ENCODE data around the gene PCMT1.

Gene PCMT1

GRCh38 chr6:149749594-149750135 is at the start of gene PCMT1:
TSS of gene PCMT1 (plus strand) at chr6:149749741. CDS start at chr6:149749902, 161 bp downstream.
- Mint-ChIP-seq H3K36me3 (ENCODE audit: low read depth) (peaks cover 16% of the 10 kb centered on the region), H3K27me3 (no peaks in the 10 kb centered on the region), H3K27ac (peak within 1 kb of the TSS; percentile 94), H3K4me1 (ENCODE audit: low read depth) (peaks cover 34% of the 10 kb centered on the region), H3K4me3 (peak within 1 kb of the TSS; percentile 90), H3K9me3 (no peaks in the 10 kb centered on the region)
- intact Hi-C loops (cut with micrococcal nuclease) = loop anchor here (5.0 kb wide), 2 partner anchors 32 to 1643 kb away; partner anchors contain the start of genes LATS1 and ZBTB2

GRCh38 chr6:149701714-149702113 is 47.8 kb upstream of the PCMT1 start:
- Mint-ChIP-seq H3K4me3 (no peak overlapping the region), H3K27me3 (no peaks in the 10 kb centered on the region), H3K27ac (no peak overlapping the region), H3K9me3 (no peaks in the 10 kb centered on the region), H3K4me1 (ENCODE audit: low read depth) (peaks cover 8% of the 10 kb centered on the region), H3K36me3 (ENCODE audit: low read depth) (peaks cover 26% of the 10 kb centered on the region)
- intact Hi-C loops (cut with micrococcal nuclease) = no loop called here

- Mint-ChIP-seq H3K4me3 (no peak overlapping the region), H3K9me3 (no peaks in the 10 kb centered on the region), H3K4me1 (ENCODE audit: low read depth) (peaks cover 30% of the 10 kb centered on the region), H3K27ac (no peak overlapping the region), H3K36me3 (ENCODE audit: low read depth) (peaks cover 11% of the 10 kb centered on the region), H3K27me3 (no peaks in the 10 kb centered on the region)
- intact Hi-C loops (cut with micrococcal nuclease) = no loop called here
Observed at GRCh38 chr6:149711711-149712110, 37.8 kb upstream of the PCMT1 start.

GRCh38 chr6:149714442-149714841 is 35.1 kb upstream of the PCMT1 start:
- no peak overlapping the region for H3K27ac Mint-ChIP-seq

GRCh38 chr6:149716181-149716963 is 33.2 kb upstream of the PCMT1 start:
- Mint-ChIP-seq H3K36me3 (ENCODE audit: low read depth) (peaks cover 20% of the 10 kb centered on the region), H3K4me3 (peak overlapping the region; percentile 69)
- intact Hi-C loops (cut with micrococcal nuclease) = loop anchor here (2.0 to 5.0 kb wide), 2 partner anchors 36 to 150 kb away; partner anchors contain the start of gene GINM1

More at GRCh38 chr6:149714442-149714841, 35.1 kb upstream of the PCMT1 start:
- intact Hi-C loops (cut with micrococcal nuclease) = no loop called here
- Mint-ChIP-seq H3K27me3 (no peaks in the 10 kb centered on the region), H3K36me3 (ENCODE audit: low read depth) (peaks cover 25% of the 10 kb centered on the region), H3K4me1 (ENCODE audit: low read depth) (peaks cover 34% of the 10 kb centered on the region), H3K4me3 (no peak overlapping the region), H3K9me3 (no peaks in the 10 kb centered on the region)

GRCh38 chr6:149717255-149717587 is 32.3 kb upstream of the PCMT1 start:
- Mint-ChIP-seq H3K36me3 (ENCODE audit: low read depth) (peaks cover 14% of the 10 kb centered on the region), H3K4me3 (peak overlapping the region; percentile 99), H3K27ac (peak overlapping the region; percentile 97), H3K9me3 (no peaks in the 10 kb centered on the region), H3K27me3 (no peaks in the 10 kb centered on the region), H3K4me1 (ENCODE audit: low read depth) (peaks cover 13% of the 10 kb centered on the region)
- intact Hi-C loops (cut with micrococcal nuclease) = loop anchor here (2.0 to 5.0 kb wide), 2 partner anchors 35 to 150 kb away; partner anchors contain the start of gene GINM1

More at GRCh38 chr6:149716181-149716963, 33.2 kb upstream of the PCMT1 start:
- Mint-ChIP-seq H3K27ac (peak overlapping the region; percentile 46), H3K27me3 (no peaks in the 10 kb centered on the region), H3K9me3 (no peaks in the 10 kb centered on the region), H3K4me1 (ENCODE audit: low read depth) (peaks cover 19% of the 10 kb centered on the region)

GRCh38 chr6:149717588-149718458 is 31.7 kb upstream of the PCMT1 start, which contains the start of gene LATS1:
TSS of gene LATS1 (minus strand) at chr6:149718101. CDS start at chr6:149702126, 15,975 bp downstream.
- peaks cover 13% of the 10 kb centered on the region for H3K4me1 Mint-ChIP-seq (ENCODE audit: low read depth)

GRCh38 chr6:149719531-149719930 is 30.0 kb upstream of the PCMT1 start:
- H3K9me3 Mint-ChIP-seq = no peaks in the 10 kb centered on the region
- no peaks in the 10 kb centered on the region for H3K27me3 Mint-ChIP-seq
- intact Hi-C loops (cut with micrococcal nuclease) = loop anchor here (5.0 kb wide), 1 partner anchor 33 kb away; no protein-coding TSS in a partner anchor
- peaks cover 21% of the 10 kb centered on the region for H3K4me1 Mint-ChIP-seq (ENCODE audit: low read depth)
- H3K27ac Mint-ChIP-seq = no peak overlapping the region
- peaks cover 23% of the 10 kb centered on the region for H3K36me3 Mint-ChIP-seq (ENCODE audit: low read depth)
- H3K4me3 Mint-ChIP-seq = no peak overlapping the region

More at GRCh38 chr6:149717588-149718458, 31.7 kb upstream of the PCMT1 start, which contains the start of gene LATS1:
- Mint-ChIP-seq H3K27me3 (no peaks in the 10 kb centered on the region), H3K9me3 (no peaks in the 10 kb centered on the region), H3K27ac (peak within 1 kb of the TSS; percentile 97), H3K36me3 (ENCODE audit: low read depth) (peaks cover 14% of the 10 kb centered on the region), H3K4me3 (peak within 1 kb of the TSS; percentile 99)
- intact Hi-C loops (cut with micrococcal nuclease) = loop anchor here (1.0 to 5.0 kb wide), 3 partner anchors 10 to 151 kb away; partner anchors contain the start of gene GINM1

GRCh38 chr6:149723262-149723661 is 26.3 kb upstream of the PCMT1 start:
- Mint-ChIP-seq H3K27ac (peak overlapping the region; percentile 38), H3K4me1 (ENCODE audit: low read depth) (peaks cover 17% of the 10 kb centered on the region), H3K36me3 (ENCODE audit: low read depth) (peaks cover 29% of the 10 kb centered on the region), H3K9me3 (no peaks in the 10 kb centered on the region), H3K27me3 (no peaks in the 10 kb centered on the region), H3K4me3 (no peak overlapping the region)
- intact Hi-C loops (cut with micrococcal nuclease) = loop anchor here (5.0 kb wide), 2 partner anchors 39 to 204 kb away; no protein-coding TSS in a partner anchor

GRCh38 chr6:149723771-149724417 is 25.6 kb upstream of the PCMT1 start:
- intact Hi-C loops (cut with micrococcal nuclease) = loop anchor here (5.0 kb wide), 2 partner anchors 38 to 203 kb away; no protein-coding TSS in a partner anchor
- H3K27ac Mint-ChIP-seq = peak overlapping the region; percentile 38

GRCh38 chr6:149725785-149726184 is 23.8 kb upstream of the PCMT1 start:
- H3K4me3 Mint-ChIP-seq = no peak overlapping the region
- H3K27ac Mint-ChIP-seq = no peak overlapping the region
- no peaks in the 10 kb centered on the region for H3K27me3 Mint-ChIP-seq
- no peaks in the 10 kb centered on the region for H3K9me3 Mint-ChIP-seq
- peaks cover 47% of the 10 kb centered on the region for H3K36me3 Mint-ChIP-seq (ENCODE audit: low read depth)
- intact Hi-C loops (cut with micrococcal nuclease) = no loop called here
- peaks cover 34% of the 10 kb centered on the region for H3K4me1 Mint-ChIP-seq (ENCODE audit: low read depth)

More at GRCh38 chr6:149723771-149724417, 25.6 kb upstream of the PCMT1 start:
- Mint-ChIP-seq H3K36me3 (ENCODE audit: low read depth) (peaks cover 32% of the 10 kb centered on the region), H3K27me3 (no peaks in the 10 kb centered on the region), H3K9me3 (no peaks in the 10 kb centered on the region), H3K4me1 (ENCODE audit: low read depth) (peaks cover 23% of the 10 kb centered on the region), H3K4me3 (no peak overlapping the region)

GRCh38 chr6:149727793-149728498 is 21.6 kb upstream of the PCMT1 start:
- Mint-ChIP-seq H3K27me3 (no peaks in the 10 kb centered on the region), H3K4me3 (peak overlapping the region; percentile 71), H3K4me1 (ENCODE audit: low read depth) (peaks cover 34% of the 10 kb centered on the region), H3K9me3 (no peaks in the 10 kb centered on the region), H3K27ac (peak overlapping the region; percentile 95), H3K36me3 (ENCODE audit: low read depth) (peaks cover 69% of the 10 kb centered on the region)
- intact Hi-C loops (cut with micrococcal nuclease) = loop anchor here (1.0 to 2.0 kb wide), 2 partner anchors 10 to 19 kb away; partner anchors contain the start of genes LATS1 and NUP43

Data from dendritic cell treated with granulocyte-macrophage colony-stimulating factor and Interleukin-4, amounts not matched to agents 40 ng/mL and 50 ng/mL, for 4 days (primary cell).